ENCODE results near the gene ANKRD17. TPM values are rescaled to one million over a fixed set of nuclear protein-coding genes. Genes with fewer than 3 reads are reported as not detected.

The ANKRD17 gene
- total RNA-seq, 1 experiment from 2014 or later, result 66.8 TPM

GRCh38 chr4:73053076-73053475 lies 205.5 kb downstream of the ANKRD17 start:
- no peak for TF ChIP-seq CTCF (IDR thresholded peaks at IDR 0.05; ENCODE audit: insufficient read depth in 1 of 2, low read depth in 1 of 2, low read length in 1 of 2, severe bottlenecking in 1 of 2, unreplicated experiment in 1 of 2)
- no peak for DNase-seq
- no TSS peak for BruUV-seq (replicated peaks)
- ChIA-PET POLR2A (no interaction called here), CTCF (no interaction called here)
- Mint-ChIP-seq H3K4me1 (ENCODE audit: low read depth, unreplicated experiment) (no peaks in the 10 kb centered on the region), H3K4me3 (ENCODE audit: unreplicated experiment) (no peak overlapping the region), H3K36me3 (ENCODE audit: insufficient read depth, unreplicated experiment) (peaks cover 2% of the 10 kb centered on the region), H3K27ac (ENCODE audit: unreplicated experiment) (no peak overlapping the region), H3K9me3 (ENCODE audit: unreplicated experiment) (no peaks in the 10 kb centered on the region), H3K27me3 (ENCODE audit: insufficient read depth, unreplicated experiment) (no peaks in the 10 kb centered on the region)
- Histone ChIP-seq H3K9me3 (no peaks in the 10 kb centered on the region), H3K4me1 (no peaks in the 10 kb centered on the region), H3K4me3 (ENCODE audit: low read depth, low read length) (no peak overlapping the region), H3K27me3 (replicated peaks; ENCODE audit: control insufficient read depth, insufficient read depth, low read length) (no peaks in the 10 kb centered on the region), H3K36me3 (ENCODE audit: control insufficient read depth, insufficient read depth, low read length) (no peaks in the 10 kb centered on the region)
- intact Hi-C loops (cut with micrococcal nuclease; ENCODE audit: unreplicated experiment), result no loop called here

GRCh38 chr4:73051625-73052024 lies 207.0 kb downstream of the ANKRD17 start:
- CTCF ChIA-PET, result no interaction called here

GRCh38 chr4:73045879-73046278 lies 212.7 kb downstream of the ANKRD17 start:
- Histone ChIP-seq H3K4me3 (ENCODE audit: low read depth, low read length) (no peak overlapping the region), H3K27me3 (replicated peaks; ENCODE audit: control insufficient read depth, insufficient read depth, low read length) (no peaks in the 10 kb centered on the region), H3K9me3 (no peaks in the 10 kb centered on the region), H3K36me3 (ENCODE audit: control insufficient read depth, insufficient read depth, low read length) (no peaks in the 10 kb centered on the region), H3K4me1 (no peaks in the 10 kb centered on the region)
- POLR2A ChIA-PET, result no interaction called here
- intact Hi-C loops (cut with micrococcal nuclease; ENCODE audit: unreplicated experiment), result no loop called here
- Mint-ChIP-seq H3K4me1 (ENCODE audit: low read depth, unreplicated experiment) (no peaks in the 10 kb centered on the region), H3K27me3 (ENCODE audit: insufficient read depth, unreplicated experiment) (no peaks in the 10 kb centered on the region), H3K27ac (ENCODE audit: unreplicated experiment) (no peak overlapping the region), H3K4me3 (ENCODE audit: unreplicated experiment) (no peak overlapping the region), H3K36me3 (ENCODE audit: insufficient read depth, unreplicated experiment) (no peaks in the 10 kb centered on the region), H3K9me3 (ENCODE audit: unreplicated experiment) (no peaks in the 10 kb centered on the region)
- DNase-seq, result no peak
- BruUV-seq (replicated peaks), result no TSS peak
- no peak for TF ChIP-seq CTCF (IDR thresholded peaks at IDR 0.05; ENCODE audit: insufficient read depth in 1 of 2, low read depth in 1 of 2, low read length in 1 of 2, severe bottlenecking in 1 of 2, unreplicated experiment in 1 of 2)
- CTCF ChIA-PET, result no interaction called here

More at GRCh38 chr4:73051625-73052024, 207.0 kb downstream of the ANKRD17 start:
- Mint-ChIP-seq H3K27ac (ENCODE audit: unreplicated experiment) (no peak overlapping the region), H3K4me3 (ENCODE audit: unreplicated experiment) (no peak overlapping the region), H3K27me3 (ENCODE audit: insufficient read depth, unreplicated experiment) (no peaks in the 10 kb centered on the region), H3K36me3 (ENCODE audit: insufficient read depth, unreplicated experiment) (no peaks in the 10 kb centered on the region), H3K9me3 (ENCODE audit: unreplicated experiment) (no peaks in the 10 kb centered on the region), H3K4me1 (ENCODE audit: low read depth, unreplicated experiment) (no peaks in the 10 kb centered on the region)
- Histone ChIP-seq H3K27me3 (replicated peaks; ENCODE audit: control insufficient read depth, insufficient read depth, low read length) (no peaks in the 10 kb centered on the region), H3K4me3 (ENCODE audit: low read depth, low read length) (no peak overlapping the region), H3K4me1 (no peaks in the 10 kb centered on the region), H3K36me3 (ENCODE audit: control insufficient read depth, insufficient read depth, low read length) (no peaks in the 10 kb centered on the region), H3K9me3 (no peaks in the 10 kb centered on the region)
- TF ChIP-seq CTCF (IDR thresholded peaks at IDR 0.05; ENCODE audit: insufficient read depth in 1 of 2, low read depth in 1 of 2, low read length in 1 of 2, severe bottlenecking in 1 of 2, unreplicated experiment in 1 of 2), result no peak
- no peak for DNase-seq
- intact Hi-C loops (cut with micrococcal nuclease; ENCODE audit: unreplicated experiment), result no loop called here
- BruUV-seq (replicated peaks), result no TSS peak
- POLR2A ChIA-PET, result no interaction called here

Data from Caco-2 (cell line).